Islet precursor cell (in vitro differentiated cells): ENCODE results near the gene CDC45.

Experiments
- DNase-seq: peaks from one replicate; pipeline ENCODE4 v3.0.0-alpha.2; 2018

Gene CDC45

GRCh38 chr22:19567157-19568009, 87.7 kb downstream of the CDC45 start:
- peak; percentile 43 for DNase-seq

- peak; percentile 47 for DNase-seq
Observed at GRCh38 chr22:19568337-19569275, 88.9 kb downstream of the CDC45 start.

- peak; percentile 47 for DNase-seq
Observed at GRCh38 chr22:19569276-19569640, 89.5 kb downstream of the CDC45 start.

GRCh38 chr22:19569976-19570375, 90.3 kb downstream of the CDC45 start:
- DNase-seq, result no peak
